NCI-H2029 (cell line): ENCODE results near the gene TUBGCP6.
"Not testable (repeated sequence)": the region's sequence is repeated elsewhere in the genome, so short reads cannot be mapped to it uniquely, and the experiment has no call there.

Experiments used
- DNase-seq: peaks from one replicate; lab custom pipeline; 2025; lab: John Stamatoyannopoulos, UW

Gene TUBGCP6

GRCh38 chr22:50168490-50169180 lies 76.2 kb downstream of the TUBGCP6 start:
- DNase-seq = not testable (repeated sequence)

GRCh38 chr22:50167689-50168489 lies 76.9 kb downstream of the TUBGCP6 start:
- DNase-seq = no peak
